ENCODE results near the gene PITPNM2.

The PITPNM2 gene

DNA sequence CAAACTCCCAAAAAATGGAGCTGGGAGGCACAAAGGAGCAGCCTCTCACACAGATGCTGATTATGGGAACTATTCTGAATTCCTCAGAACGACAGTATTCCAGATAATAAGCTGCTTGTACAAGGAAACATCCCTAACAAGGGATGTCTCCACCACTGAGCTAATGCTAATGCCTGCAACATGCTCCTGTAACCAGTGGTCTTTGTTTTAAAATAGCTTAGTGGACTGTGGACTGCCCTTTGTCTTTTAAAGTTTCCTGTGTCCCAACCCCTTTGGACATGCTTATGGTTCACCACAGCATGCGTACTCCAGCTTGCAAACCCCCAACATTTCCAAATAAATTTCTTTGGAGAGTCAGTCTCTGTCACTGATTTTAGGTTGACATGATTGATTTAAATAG is 16.4 kb upstream of the PITPNM2 start:
- no peak for TF ChIP-seq MYC (IDR thresholded peaks at IDR 0.05; ENCODE audit: low read depth, low read length)
- TF ChIP-seq POLR2A (IDR thresholded peaks at IDR 0.05; ENCODE audit: extremely low read depth, insufficient read length): no peak
- TF ChIP-seq, protein P1, sequence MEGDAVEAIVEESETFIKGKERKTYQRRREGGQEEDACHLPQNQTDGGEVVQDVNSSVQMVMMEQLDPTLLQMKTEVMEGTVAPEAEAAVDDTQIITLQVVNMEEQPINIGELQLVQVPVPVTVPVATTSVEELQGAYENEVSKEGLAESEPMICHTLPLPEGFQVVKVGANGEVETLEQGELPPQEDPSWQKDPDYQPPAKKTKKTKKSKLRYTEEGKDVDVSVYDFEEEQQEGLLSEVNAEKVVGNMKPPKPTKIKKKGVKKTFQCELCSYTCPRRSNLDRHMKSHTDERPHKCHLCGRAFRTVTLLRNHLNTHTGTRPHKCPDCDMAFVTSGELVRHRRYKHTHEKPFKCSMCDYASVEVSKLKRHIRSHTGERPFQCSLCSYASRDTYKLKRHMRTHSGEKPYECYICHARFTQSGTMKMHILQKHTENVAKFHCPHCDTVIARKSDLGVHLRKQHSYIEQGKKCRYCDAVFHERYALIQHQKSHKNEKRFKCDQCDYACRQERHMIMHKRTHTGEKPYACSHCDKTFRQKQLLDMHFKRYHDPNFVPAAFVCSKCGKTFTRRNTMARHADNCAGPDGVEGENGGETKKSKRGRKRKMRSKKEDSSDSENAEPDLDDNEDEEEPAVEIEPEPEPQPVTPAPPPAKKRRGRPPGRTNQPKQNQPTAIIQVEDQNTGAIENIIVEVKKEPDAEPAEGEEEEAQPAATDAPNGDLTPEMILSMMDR (IDR thresholded peaks at IDR 0.05; ENCODE audit: low read depth, low read length): no peak
- TF ChIP-seq, protein P2, sequence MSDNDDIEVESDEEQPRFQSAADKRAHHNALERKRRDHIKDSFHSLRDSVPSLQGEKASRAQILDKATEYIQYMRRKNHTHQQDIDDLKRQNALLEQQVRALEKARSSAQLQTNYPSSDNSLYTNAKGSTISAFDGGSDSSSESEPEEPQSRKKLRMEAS (IDR thresholded peaks at IDR 0.05; ENCODE audit: low read depth, low read length): no peak
- DNase-seq (ENCODE audit: low read depth): no peak
- H3K4me3 ChIP-seq (ENCODE audit: low read depth, low read length): no peak overlapping the region

DNA sequence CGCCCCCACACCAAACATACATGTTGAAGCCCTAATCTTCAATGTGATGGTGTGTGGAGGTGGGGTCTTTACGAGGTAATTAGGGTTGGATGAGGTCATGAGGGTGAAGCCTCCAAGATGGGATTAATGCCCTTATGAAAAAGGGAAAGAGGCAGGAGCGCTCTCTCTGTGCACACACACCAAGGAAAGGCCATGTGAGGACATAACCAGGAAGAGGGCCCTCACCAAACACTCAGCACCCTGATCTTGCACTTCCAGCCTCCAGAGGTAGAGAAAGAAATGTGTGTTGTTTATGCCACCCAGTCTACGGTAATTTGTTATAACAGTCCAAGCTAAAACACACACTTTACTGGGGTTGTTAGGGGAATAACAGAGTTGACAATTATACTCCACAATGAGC is 14.6 kb upstream of the PITPNM2 start:
- DNase-seq (ENCODE audit: low read depth): no peak

DNA sequence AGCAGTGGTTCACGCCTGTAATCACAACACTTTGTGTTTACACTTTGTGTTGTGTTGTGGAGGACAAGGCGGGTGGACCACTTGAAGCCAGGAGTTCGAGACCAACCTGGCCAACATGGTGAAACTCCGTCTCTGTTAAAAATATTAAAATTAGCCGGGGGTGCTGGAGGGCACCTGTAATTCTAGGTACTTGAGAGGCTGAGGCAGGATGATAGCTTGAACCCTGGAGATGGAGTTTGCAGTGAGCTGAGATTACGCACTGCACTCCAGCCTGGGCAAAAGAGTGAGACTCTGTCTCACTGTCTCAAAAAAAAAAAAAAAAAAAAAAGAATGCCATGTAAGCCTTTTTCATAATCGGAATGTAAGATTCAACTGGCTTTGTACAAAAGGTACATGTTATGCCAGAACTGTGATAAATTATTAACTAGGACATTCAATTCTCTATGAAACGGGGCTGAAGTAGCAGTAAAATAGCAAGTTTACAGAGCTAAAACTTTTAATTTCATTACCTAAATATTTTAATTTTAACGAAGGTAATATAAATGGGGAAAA is 13.9 kb upstream of the PITPNM2 start:
- no peak for DNase-seq (ENCODE audit: low read depth)
- no peak overlapping the region for H3K4me3 ChIP-seq (ENCODE audit: low read depth, low read length)
- TF ChIP-seq MYC (IDR thresholded peaks at IDR 0.05; ENCODE audit: low read depth, low read length): no peak
- TF ChIP-seq, protein P2 (IDR thresholded peaks at IDR 0.05; ENCODE audit: low read depth, low read length): no peak

More for the DNA sequence above, 14.6 kb upstream of the PITPNM2 start:
- TF ChIP-seq POLR2A (IDR thresholded peaks at IDR 0.05; ENCODE audit: extremely low read depth, insufficient read length) (no peak), MYC (IDR thresholded peaks at IDR 0.05; ENCODE audit: low read depth, low read length) (no peak)
- TF ChIP-seq, protein P1 (IDR thresholded peaks at IDR 0.05; ENCODE audit: low read depth, low read length): no peak
- TF ChIP-seq, protein P2 (IDR thresholded peaks at IDR 0.05; ENCODE audit: low read depth, low read length): no peak
- H3K4me3 ChIP-seq (ENCODE audit: low read depth, low read length): no peak overlapping the region

DNA sequence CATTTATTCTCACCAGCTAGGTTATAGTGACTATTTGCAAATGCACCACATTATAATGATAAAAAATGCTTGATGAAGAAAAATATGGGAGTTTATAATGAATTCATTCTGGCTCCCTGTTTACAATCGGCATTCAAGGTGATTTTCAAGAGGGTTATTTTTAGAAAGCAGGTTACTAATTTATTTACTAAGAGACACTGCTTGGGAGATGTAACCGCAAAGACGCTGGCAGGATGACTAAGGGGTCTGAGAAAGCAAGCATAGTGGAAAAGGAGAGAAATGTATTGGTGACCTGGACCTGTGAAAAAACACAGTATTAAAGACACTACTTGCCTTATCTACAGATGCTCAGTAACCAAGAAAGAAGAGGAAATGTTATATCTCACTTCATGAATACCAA is 13.3 kb upstream of the PITPNM2 start:
- no peak overlapping the region for H3K4me3 ChIP-seq (ENCODE audit: low read depth, low read length)
- DNase-seq (ENCODE audit: low read depth): no peak
- TF ChIP-seq, protein P2 (IDR thresholded peaks at IDR 0.05; ENCODE audit: low read depth, low read length): no peak
- TF ChIP-seq, protein P1 (IDR thresholded peaks at IDR 0.05; ENCODE audit: low read depth, low read length): no peak
- TF ChIP-seq MYC (IDR thresholded peaks at IDR 0.05; ENCODE audit: low read depth, low read length) (no peak), POLR2A (IDR thresholded peaks at IDR 0.05; ENCODE audit: extremely low read depth, insufficient read length) (no peak)

DNA sequence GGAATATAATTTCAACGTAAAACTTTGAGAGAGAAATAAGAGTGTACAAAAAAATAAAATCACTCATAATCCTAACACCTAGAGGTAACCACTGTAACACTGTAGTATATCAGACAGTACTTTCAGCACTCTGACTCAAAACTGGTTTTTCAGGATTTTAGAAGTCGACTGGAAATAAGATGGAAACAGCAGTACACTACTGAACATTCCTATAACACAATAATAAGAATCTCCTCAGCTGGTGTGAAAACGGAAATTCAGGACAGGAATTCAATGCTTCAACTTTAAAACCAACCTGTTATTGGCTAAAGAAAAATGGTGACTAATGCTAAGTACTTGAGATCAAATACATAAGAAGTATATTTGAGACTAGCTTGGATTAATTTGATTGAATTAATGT is 12.3 kb upstream of the PITPNM2 start:
- TF ChIP-seq MYC (IDR thresholded peaks at IDR 0.05; ENCODE audit: low read depth, low read length) (no peak), POLR2A (IDR thresholded peaks at IDR 0.05; ENCODE audit: extremely low read depth, insufficient read length) (no peak)
- TF ChIP-seq, protein P1 (IDR thresholded peaks at IDR 0.05; ENCODE audit: low read depth, low read length): no peak
- TF ChIP-seq, protein P2 (IDR thresholded peaks at IDR 0.05; ENCODE audit: low read depth, low read length): no peak
- DNase-seq (ENCODE audit: low read depth): no peak
- H3K4me3 ChIP-seq (ENCODE audit: low read depth, low read length): no peak overlapping the region

DNA sequence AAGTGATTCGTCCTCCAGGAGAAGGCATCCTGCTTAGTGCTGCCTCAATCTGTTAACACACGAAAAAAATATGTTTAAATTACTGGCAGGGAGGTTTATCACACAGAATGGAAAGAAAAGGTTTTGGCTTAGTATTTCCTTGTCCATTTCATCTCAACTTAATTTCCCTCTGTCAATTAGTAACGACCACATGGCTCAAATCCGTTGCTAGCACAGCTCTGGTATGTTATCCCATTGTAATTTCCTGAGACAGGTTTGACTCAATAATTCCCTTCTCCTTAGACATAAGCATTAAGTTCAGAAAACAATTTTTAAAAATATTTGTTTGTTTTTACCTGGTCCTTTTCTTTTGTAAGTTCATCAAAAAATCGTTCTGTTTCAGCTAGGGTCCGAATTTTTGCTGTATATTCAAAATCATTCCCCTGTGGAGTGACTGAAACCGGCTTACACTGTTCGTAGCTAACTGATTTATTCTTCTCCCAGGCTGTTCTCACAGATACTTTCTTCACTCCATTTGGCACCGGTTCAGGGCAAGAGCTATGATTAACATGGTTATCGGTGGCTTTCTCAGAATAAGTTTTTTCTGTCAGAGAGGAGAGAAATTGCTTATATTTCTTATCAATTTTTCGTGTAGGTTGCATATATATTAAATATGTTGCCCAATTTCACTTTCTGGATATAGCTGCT is 10.1 kb upstream of the PITPNM2 start:
- TF ChIP-seq MYC (IDR thresholded peaks at IDR 0.05; ENCODE audit: low read depth, low read length): no peak
- TF ChIP-seq, protein P2 (IDR thresholded peaks at IDR 0.05; ENCODE audit: low read depth, low read length): no peak
- TF ChIP-seq, protein P1 (IDR thresholded peaks at IDR 0.05; ENCODE audit: low read depth, low read length): no peak
- no peak for TF ChIP-seq POLR2A (IDR thresholded peaks at IDR 0.05; ENCODE audit: extremely low read depth, insufficient read length)
- no peak overlapping the region for H3K4me3 ChIP-seq (ENCODE audit: low read depth, low read length)
- DNase-seq (ENCODE audit: low read depth): no peak
